Measurements from ENCODE around the gene PNPO.

DNA sequence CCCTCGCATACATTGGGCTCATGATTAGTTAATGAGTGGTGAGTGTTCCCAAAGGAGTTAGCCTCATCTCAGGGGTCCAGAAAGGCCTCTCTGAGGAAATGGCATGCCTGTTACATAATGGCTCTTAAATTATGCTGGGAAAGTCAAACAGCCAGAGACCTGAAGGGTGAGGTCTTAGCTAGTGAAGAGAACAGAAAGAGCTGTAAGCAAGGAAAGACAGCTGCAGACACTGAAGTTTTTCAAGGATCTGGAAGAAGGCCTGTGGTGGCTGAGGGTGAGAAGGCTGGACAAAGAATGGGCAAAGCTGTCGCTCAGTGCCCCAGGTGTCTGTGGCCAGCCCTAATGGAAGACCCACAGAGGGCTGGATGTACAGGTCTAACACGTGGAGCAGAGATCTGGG, 34.9 kb upstream of the PNPO start:
- TF ChIP-seq, protein P1, sequence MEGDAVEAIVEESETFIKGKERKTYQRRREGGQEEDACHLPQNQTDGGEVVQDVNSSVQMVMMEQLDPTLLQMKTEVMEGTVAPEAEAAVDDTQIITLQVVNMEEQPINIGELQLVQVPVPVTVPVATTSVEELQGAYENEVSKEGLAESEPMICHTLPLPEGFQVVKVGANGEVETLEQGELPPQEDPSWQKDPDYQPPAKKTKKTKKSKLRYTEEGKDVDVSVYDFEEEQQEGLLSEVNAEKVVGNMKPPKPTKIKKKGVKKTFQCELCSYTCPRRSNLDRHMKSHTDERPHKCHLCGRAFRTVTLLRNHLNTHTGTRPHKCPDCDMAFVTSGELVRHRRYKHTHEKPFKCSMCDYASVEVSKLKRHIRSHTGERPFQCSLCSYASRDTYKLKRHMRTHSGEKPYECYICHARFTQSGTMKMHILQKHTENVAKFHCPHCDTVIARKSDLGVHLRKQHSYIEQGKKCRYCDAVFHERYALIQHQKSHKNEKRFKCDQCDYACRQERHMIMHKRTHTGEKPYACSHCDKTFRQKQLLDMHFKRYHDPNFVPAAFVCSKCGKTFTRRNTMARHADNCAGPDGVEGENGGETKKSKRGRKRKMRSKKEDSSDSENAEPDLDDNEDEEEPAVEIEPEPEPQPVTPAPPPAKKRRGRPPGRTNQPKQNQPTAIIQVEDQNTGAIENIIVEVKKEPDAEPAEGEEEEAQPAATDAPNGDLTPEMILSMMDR (IDR thresholded peaks at IDR 0.05; ENCODE audit: low read depth, low read length) = no peak
- no peak for TF ChIP-seq EZH2phosphoT487 (IDR thresholded peaks at IDR 0.05; ENCODE audit: low read depth)
